ENCODE data around the gene CPAMD8. TPM values are rescaled to one million over a fixed set of nuclear protein-coding genes. Genes with fewer than 3 reads are reported as not detected.

The CPAMD8 gene
- total RNA-seq, 6 experiments from 2014 or later = 0.11 to 0.20 (median 0.14) TPM; not detected in 1

GRCh38 chr19:17052439-17052838, 25.8 kb upstream of the CPAMD8 start:
- TF ChIP-seq, protein P1, sequence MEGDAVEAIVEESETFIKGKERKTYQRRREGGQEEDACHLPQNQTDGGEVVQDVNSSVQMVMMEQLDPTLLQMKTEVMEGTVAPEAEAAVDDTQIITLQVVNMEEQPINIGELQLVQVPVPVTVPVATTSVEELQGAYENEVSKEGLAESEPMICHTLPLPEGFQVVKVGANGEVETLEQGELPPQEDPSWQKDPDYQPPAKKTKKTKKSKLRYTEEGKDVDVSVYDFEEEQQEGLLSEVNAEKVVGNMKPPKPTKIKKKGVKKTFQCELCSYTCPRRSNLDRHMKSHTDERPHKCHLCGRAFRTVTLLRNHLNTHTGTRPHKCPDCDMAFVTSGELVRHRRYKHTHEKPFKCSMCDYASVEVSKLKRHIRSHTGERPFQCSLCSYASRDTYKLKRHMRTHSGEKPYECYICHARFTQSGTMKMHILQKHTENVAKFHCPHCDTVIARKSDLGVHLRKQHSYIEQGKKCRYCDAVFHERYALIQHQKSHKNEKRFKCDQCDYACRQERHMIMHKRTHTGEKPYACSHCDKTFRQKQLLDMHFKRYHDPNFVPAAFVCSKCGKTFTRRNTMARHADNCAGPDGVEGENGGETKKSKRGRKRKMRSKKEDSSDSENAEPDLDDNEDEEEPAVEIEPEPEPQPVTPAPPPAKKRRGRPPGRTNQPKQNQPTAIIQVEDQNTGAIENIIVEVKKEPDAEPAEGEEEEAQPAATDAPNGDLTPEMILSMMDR (IDR thresholded peaks at IDR 0.05) = peak; percentile 85
- H3K9me3 Mint-ChIP-seq = no peaks in the 10 kb centered on the region
- DNase-seq = peak; percentile 51

DNA sequence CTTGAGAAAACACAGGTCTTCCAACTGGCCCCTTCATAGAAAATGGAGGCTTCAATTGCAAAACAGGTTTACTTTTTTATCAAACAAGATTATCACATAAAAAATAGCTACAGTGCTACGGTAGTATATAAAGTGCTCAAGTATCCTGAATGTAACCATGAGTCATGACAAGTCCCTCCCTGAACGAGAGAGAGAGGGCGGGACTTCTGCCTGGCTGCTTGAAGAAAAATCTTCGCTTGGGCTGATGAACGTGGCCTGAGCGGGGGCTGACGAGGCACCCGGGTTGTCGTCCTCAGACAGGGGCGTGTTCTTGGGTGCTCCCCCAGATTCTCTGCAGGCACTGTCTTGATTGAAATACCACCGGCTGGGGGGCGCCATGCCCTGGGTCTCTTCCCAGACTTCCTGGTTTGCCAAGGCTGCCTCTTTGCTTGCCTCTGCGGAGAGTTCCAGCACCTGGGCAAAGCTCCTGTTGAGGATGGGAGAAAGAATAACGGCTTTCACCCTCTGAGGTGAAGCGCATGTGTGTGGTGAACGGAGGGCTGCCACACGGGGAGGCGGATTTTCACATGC, 23.2 kb upstream of the CPAMD8 start:
- TF ChIP-seq, protein P1 (IDR thresholded peaks at IDR 0.05) = no peak
- H3K4me3 Mint-ChIP-seq = no peak overlapping the region
- H3K9me3 Mint-ChIP-seq = no peaks in the 10 kb centered on the region
- H3K4me1 Mint-ChIP-seq (ENCODE audit: low read depth) = peaks cover 8% of the 10 kb centered on the region
- no peaks in the 10 kb centered on the region; the same call in 1 of the 2 replicates for H3K27me3 Mint-ChIP-seq (ENCODE audit: insufficient read depth)
- DNase-seq = peak; percentile 28
- H3K27ac Mint-ChIP-seq = no peak overlapping the region
- peaks cover 10% of the 10 kb centered on the region; the same call in 1 of the 2 replicates for H3K36me3 Mint-ChIP-seq (ENCODE audit: low read depth)

More at GRCh38 chr19:17052439-17052838, 25.8 kb upstream of the CPAMD8 start:
- Mint-ChIP-seq H3K4me3 (no peak overlapping the region), H3K27ac (no peak overlapping the region), H3K36me3 (ENCODE audit: low read depth) (peaks cover 10% of the 10 kb centered on the region; the same call in 1 of the 2 replicates), H3K4me1 (ENCODE audit: low read depth) (peaks cover 8% of the 10 kb centered on the region), H3K27me3 (ENCODE audit: insufficient read depth) (no peaks in the 10 kb centered on the region; the same call in none of the 2 replicates)

GRCh38 chr19:17048885-17049453, 22.4 kb upstream of the CPAMD8 start:
- Mint-ChIP-seq H3K36me3 (ENCODE audit: low read depth) (peaks cover 10% of the 10 kb centered on the region; the same call in 1 of the 2 replicates), H3K27me3 (ENCODE audit: insufficient read depth) (no peaks in the 10 kb centered on the region; the same call in none of the 2 replicates), H3K4me3 (no peak overlapping the region), H3K27ac (no peak overlapping the region), H3K9me3 (no peaks in the 10 kb centered on the region), H3K4me1 (ENCODE audit: low read depth) (peaks cover 8% of the 10 kb centered on the region)
- no peak for DNase-seq
- TF ChIP-seq, protein P1 (IDR thresholded peaks at IDR 0.05) = no peak

DNA sequence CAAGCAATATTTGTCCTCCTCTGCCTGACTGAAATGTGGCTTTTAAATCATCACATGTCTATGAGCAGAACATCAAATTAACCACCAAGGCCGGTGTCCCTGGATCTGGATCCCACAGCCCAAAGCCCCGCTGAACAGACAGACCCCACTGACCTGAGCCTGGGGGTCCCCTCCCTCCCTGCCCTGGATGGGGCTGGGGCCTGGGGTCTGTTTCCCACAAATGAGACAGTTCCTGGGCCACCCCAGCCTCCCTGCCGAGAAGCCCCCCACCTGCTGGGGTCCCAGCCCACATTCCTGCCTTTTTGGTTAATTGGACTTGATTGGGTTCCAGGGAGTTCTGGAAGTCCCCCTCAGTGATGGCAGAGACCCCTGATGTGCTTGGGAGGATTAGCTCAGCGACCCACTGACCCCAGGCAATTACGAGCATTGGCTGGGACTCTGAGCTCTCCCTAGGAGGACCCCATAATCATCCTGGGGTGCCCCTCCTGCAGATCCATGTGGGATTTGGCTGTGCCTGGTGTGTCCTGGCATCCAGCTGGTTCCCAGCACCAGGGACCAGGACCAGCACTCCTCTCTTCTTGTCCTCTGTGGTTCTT, 19.4 kb upstream of the CPAMD8 start:
- H3K9me3 Mint-ChIP-seq = no peaks in the 10 kb centered on the region
- peaks cover 8% of the 10 kb centered on the region for H3K4me1 Mint-ChIP-seq (ENCODE audit: low read depth)

DNA sequence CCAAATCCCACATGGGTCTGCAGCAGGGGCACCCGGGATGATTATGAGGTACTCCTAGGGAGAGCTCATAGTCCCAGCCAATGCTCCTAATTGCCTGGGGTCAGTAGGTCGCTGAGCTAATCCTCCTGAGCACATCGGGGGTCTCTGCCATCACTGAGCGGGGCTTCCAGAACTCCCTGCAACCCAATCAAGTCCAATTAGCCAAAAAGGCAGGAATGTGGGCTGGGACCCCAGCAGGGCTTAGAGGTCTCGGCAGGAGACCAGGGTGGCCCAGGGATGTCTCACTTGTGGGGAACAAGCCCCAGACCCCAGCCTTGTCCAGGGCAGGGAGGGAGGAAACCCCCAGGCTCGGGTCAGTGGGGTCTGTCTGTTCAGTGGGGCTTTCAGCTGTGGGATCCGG, 17.1 kb upstream of the CPAMD8 start:
- TF ChIP-seq, protein P1 (IDR thresholded peaks at IDR 0.05) = no peak
- Mint-ChIP-seq H3K27ac (no peak overlapping the region), H3K27me3 (ENCODE audit: insufficient read depth) (peaks cover 11% of the 10 kb centered on the region), H3K4me3 (no peak overlapping the region), H3K36me3 (ENCODE audit: low read depth) (no peaks in the 10 kb centered on the region), H3K4me1 (ENCODE audit: low read depth) (no peaks in the 10 kb centered on the region), H3K9me3 (no peaks in the 10 kb centered on the region)
- DNase-seq = no peak

More for the DNA sequence above, 19.4 kb upstream of the CPAMD8 start:
- TF ChIP-seq, protein P1 (IDR thresholded peaks at IDR 0.05) = no peak
- no peak overlapping the region for H3K27ac Mint-ChIP-seq
- no peak for DNase-seq
- peaks cover 11% of the 10 kb centered on the region for H3K27me3 Mint-ChIP-seq (ENCODE audit: insufficient read depth)
- peaks cover 2% of the 10 kb centered on the region; the same call in 1 of the 2 replicates for H3K36me3 Mint-ChIP-seq (ENCODE audit: low read depth)
- H3K4me3 Mint-ChIP-seq = no peak overlapping the region

Measured in HFFc6 (cell line).